ENCODE measurements around the gene FOXJ3. TPM values are rescaled to one million over a fixed set of nuclear protein-coding genes. Genes with fewer than 3 reads are reported as not detected.
A peak's percentile ranks its signal among the peaks of the same experiment; 100 is the strongest.

FOXJ3 gene
- 10 to 100 TPM; 89.1 to 93.5 TPM for total RNA-seq
- total RNA-seq: 76.3 to 86.8 reads per million in 2 donors

DNA sequence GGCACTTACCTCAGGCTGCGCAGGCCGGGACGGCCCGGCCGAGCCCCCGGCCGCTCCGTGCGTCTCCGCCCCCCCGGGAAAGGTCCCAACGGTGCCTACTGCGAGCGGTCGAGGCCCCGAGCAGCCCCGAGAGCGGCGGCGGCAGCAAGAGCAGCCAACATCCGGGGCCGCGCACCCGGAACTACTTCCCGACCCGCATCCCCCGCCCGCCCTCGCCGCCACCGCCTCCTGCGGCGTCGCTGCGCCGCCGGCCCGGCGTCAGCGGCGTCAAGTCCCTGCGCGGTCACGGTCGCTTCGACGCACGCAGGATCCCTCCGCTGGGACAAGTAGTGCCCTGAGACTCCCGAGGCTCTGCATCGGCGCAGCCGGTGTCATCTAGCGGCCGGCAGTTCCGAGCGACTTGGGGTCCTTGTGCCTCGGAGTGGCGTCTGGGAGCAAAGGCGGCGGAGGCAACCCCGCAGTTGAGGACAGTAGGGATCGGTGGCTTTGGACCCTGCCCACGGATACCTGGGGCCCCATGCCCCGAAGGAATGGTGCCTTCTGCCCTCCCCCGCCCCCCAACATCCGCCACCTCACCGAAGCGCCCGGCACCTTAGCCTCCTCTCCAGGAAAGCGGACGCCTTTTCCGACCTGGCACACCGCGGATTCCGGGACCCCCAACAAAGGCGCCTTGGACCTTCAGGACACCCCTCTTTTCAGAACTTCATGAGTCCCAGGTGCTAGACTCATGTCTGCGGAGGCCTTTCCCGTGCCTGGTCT, at the start of gene FOXJ3:
TSS of gene FOXJ3 (minus strand) at position 186 of the 759 bp plus-strand sequence. CDS start 24,142 bp downstream, outside the sequence.
- peak; percentile 85 to 90 (median 87) for DNase-seq
- ATAC-seq: peak; percentile 94
- no peaks in the 10 kb centered on the region for H3K9me3 ChIP-seq (ENCODE audit: control insufficient read depth, low read length, poor library complexity, severe bottlenecking)
- Mint-ChIP-seq H3K4me3 (peak within 1 kb of the TSS; percentile 96), H3K27me3 (no peaks in the 10 kb centered on the region), H3K27ac (peak within 1 kb of the TSS; percentile 91), H3K36me3 (ENCODE audit: low read depth) (peaks cover 3% of the 10 kb centered on the region), H3K4me1 (peaks cover 44% of the 10 kb centered on the region)

GRCh38 chr1:42381280-42381673, 46.2 kb upstream of the FOXJ3 start:
- ATAC-seq: no peak
- Mint-ChIP-seq H3K36me3 (ENCODE audit: low read depth) (no peaks in the 10 kb centered on the region), H3K27ac (no peak overlapping the region), H3K4me1 (peaks cover 2% of the 10 kb centered on the region), H3K4me3 (peak overlapping the region; percentile 63), H3K27me3 (peaks cover 53% of the 10 kb centered on the region)
- DNase-seq: no peak
- no peaks in the 10 kb centered on the region for H3K9me3 ChIP-seq (ENCODE audit: control insufficient read depth, low read length, poor library complexity, severe bottlenecking)

GRCh38 chr1:42380586-42381279, 45.7 kb upstream of the FOXJ3 start, which contains the start of gene RIMKLA:
Gene RIMKLA (plus strand): TSS chr1:42380792. CDS start chr1:42380935, 143 bp downstream.
- no peak within 1 kb of the TSS for H3K27ac Mint-ChIP-seq
- peaks cover 50% of the 10 kb centered on the region for H3K27me3 Mint-ChIP-seq
- peaks cover 2% of the 10 kb centered on the region for H3K4me1 Mint-ChIP-seq

GRCh38 chr1:42379794-42380585, 45.0 kb upstream of the FOXJ3 start:
- H3K36me3 Mint-ChIP-seq (ENCODE audit: low read depth): no peaks in the 10 kb centered on the region
- ATAC-seq: no peak
- H3K9me3 ChIP-seq (ENCODE audit: control insufficient read depth, low read length, poor library complexity, severe bottlenecking): no peaks in the 10 kb centered on the region
- no peak overlapping the region for H3K27ac Mint-ChIP-seq
- no peak for DNase-seq
- H3K4me1 Mint-ChIP-seq: peaks cover 2% of the 10 kb centered on the region
- H3K4me3 Mint-ChIP-seq: peak overlapping the region; percentile 74
- H3K27me3 Mint-ChIP-seq: peaks cover 42% of the 10 kb centered on the region

More at GRCh38 chr1:42380586-42381279, 45.7 kb upstream of the FOXJ3 start, which contains the start of gene RIMKLA:
- H3K36me3 Mint-ChIP-seq (ENCODE audit: low read depth): no peaks in the 10 kb centered on the region
- no peaks in the 10 kb centered on the region for H3K9me3 ChIP-seq (ENCODE audit: control insufficient read depth, low read length, poor library complexity, severe bottlenecking)
- H3K4me3 Mint-ChIP-seq: peak within 1 kb of the TSS; percentile 74
- DNase-seq: peak; percentile 4 to 15 (median 13)
- peak; percentile 83 for ATAC-seq

- Mint-ChIP-seq H3K27me3 (peaks cover 42% of the 10 kb centered on the region), H3K36me3 (ENCODE audit: low read depth) (peaks cover 2% of the 10 kb centered on the region), H3K4me3 (no peak overlapping the region), H3K4me1 (peaks cover 3% of the 10 kb centered on the region), H3K27ac (no peak overlapping the region)
- H3K9me3 ChIP-seq (ENCODE audit: control insufficient read depth, low read length, poor library complexity, severe bottlenecking): no peaks in the 10 kb centered on the region
- no peak for DNase-seq
- no peak for ATAC-seq
Measured at GRCh38 chr1:42372796-42373195, 37.8 kb upstream of the FOXJ3 start.

DNA sequence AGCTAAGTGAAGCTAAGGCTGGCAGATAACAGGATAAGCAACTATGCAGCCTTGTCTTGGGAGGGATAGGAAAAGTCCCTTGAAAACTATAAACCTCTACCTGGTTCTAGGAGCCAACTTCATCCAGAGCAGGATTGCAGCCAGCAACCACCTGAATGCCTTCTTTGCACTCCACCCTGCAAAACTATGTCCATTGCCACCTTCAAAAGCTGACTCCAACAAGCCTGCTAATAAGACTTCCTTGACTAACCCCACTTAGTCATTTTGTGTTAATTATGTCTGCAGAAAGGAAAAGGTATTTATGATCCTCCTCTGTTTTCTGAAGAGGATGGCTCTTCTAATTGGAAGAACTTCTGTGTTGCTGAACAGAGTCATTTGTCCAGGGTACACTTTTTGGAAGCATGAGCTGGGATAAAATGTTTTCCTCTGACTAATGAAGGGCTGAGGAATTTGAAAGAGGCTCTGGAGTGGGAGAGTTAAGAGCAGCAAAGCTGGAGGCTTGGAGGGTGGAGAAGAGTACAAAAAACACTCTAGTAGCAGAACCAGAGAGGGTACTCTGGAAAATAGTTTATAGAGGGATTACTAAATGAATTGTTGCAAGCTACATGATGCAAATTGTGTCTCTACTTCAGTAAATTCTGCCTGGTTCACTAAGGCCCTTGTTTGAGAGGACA, 36.0 kb upstream of the FOXJ3 start:
- no peaks in the 10 kb centered on the region for H3K9me3 ChIP-seq (ENCODE audit: control insufficient read depth, low read length, poor library complexity, severe bottlenecking)
- H3K4me1 Mint-ChIP-seq: peaks cover 3% of the 10 kb centered on the region
- DNase-seq (no peak), ATAC-seq (no peak)
- peaks cover 2% of the 10 kb centered on the region for H3K36me3 Mint-ChIP-seq (ENCODE audit: low read depth)
- H3K27ac Mint-ChIP-seq: no peak overlapping the region
- no peak overlapping the region for H3K4me3 Mint-ChIP-seq
- H3K27me3 Mint-ChIP-seq: peaks cover 36% of the 10 kb centered on the region

DNA sequence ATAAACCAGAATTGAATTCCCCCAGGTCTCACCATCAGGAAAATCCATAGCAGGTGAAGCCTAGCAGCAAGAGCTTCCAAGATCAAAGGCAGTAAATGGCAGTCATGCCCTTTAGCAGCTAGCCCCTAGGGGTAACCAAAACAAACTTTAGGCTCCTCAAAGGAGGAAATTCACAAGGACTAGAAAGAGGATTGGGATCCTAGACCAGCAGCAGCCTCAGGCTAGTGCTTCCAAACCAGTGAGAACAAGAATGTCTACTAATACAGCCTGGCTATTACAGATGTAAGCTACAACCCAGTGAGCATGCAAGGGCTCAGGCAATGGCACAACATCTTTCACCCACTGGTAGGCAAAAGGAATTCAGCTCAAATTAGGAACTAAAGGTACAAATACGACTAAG, 34.4 kb upstream of the FOXJ3 start:
- Mint-ChIP-seq H3K4me3 (no peak overlapping the region), H3K4me1 (peaks cover 3% of the 10 kb centered on the region), H3K36me3 (ENCODE audit: low read depth) (peaks cover 2% of the 10 kb centered on the region), H3K27ac (no peak overlapping the region), H3K27me3 (peaks cover 36% of the 10 kb centered on the region)
- ATAC-seq: no peak
- no peak for DNase-seq
- H3K9me3 ChIP-seq (ENCODE audit: control insufficient read depth, low read length, poor library complexity, severe bottlenecking): no peaks in the 10 kb centered on the region

GRCh38 chr1:42368096-42368795, 33.2 kb upstream of the FOXJ3 start:
- H3K4me3 Mint-ChIP-seq: no peak overlapping the region
- no peak for ATAC-seq
- no peaks in the 10 kb centered on the region for H3K9me3 ChIP-seq (ENCODE audit: control insufficient read depth, low read length, poor library complexity, severe bottlenecking)
- no peak overlapping the region for H3K27ac Mint-ChIP-seq
- H3K4me1 Mint-ChIP-seq: peaks cover 3% of the 10 kb centered on the region
- DNase-seq: no peak
- peaks cover 36% of the 10 kb centered on the region for H3K27me3 Mint-ChIP-seq
- H3K36me3 Mint-ChIP-seq (ENCODE audit: low read depth): peaks cover 2% of the 10 kb centered on the region

GRCh38 chr1:42365118-42365517, 30.1 kb upstream of the FOXJ3 start:
- ATAC-seq (no peak), DNase-seq (no peak)
- H3K4me3 Mint-ChIP-seq: no peak overlapping the region
- H3K4me1 Mint-ChIP-seq: peaks cover 3% of the 10 kb centered on the region
- no peaks in the 10 kb centered on the region for H3K9me3 ChIP-seq (ENCODE audit: control insufficient read depth, low read length, poor library complexity, severe bottlenecking)
- H3K36me3 Mint-ChIP-seq (ENCODE audit: low read depth): no peaks in the 10 kb centered on the region
- no peak overlapping the region for H3K27ac Mint-ChIP-seq
- H3K27me3 Mint-ChIP-seq: peaks cover 34% of the 10 kb centered on the region

DNA sequence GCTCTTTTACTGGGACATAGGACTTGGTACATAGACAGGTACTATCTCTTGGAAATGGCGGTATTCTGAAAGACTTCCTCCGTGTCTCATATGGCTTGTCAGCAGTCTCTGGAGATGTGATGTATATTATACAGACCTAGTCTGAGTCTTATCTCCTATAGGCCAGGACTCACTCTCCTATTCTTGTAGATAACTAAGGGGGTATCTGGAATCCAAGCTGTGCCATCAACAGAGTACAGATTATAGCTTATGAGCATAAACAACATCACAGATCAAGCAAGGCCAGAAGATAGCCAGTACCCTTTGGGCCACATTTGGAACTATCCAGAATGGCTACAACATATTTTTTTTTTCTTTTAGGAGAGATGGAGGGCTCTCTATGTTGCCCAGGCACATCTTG, 29.5 kb upstream of the FOXJ3 start:
- Mint-ChIP-seq H3K4me1 (peaks cover 3% of the 10 kb centered on the region), H3K4me3 (no peak overlapping the region), H3K27ac (no peak overlapping the region), H3K36me3 (ENCODE audit: low read depth) (no peaks in the 10 kb centered on the region), H3K27me3 (peaks cover 34% of the 10 kb centered on the region)
- ATAC-seq (no peak), DNase-seq (no peak)
- H3K9me3 ChIP-seq (ENCODE audit: control insufficient read depth, low read length, poor library complexity, severe bottlenecking): no peaks in the 10 kb centered on the region

- no peak for DNase-seq
- H3K27ac Mint-ChIP-seq: no peak overlapping the region
- H3K9me3 ChIP-seq (ENCODE audit: control insufficient read depth, low read length, poor library complexity, severe bottlenecking): no peaks in the 10 kb centered on the region
- H3K4me3 Mint-ChIP-seq: no peak overlapping the region
- no peak for ATAC-seq
- H3K36me3 Mint-ChIP-seq (ENCODE audit: low read depth): no peaks in the 10 kb centered on the region
- peaks cover 33% of the 10 kb centered on the region for H3K27me3 Mint-ChIP-seq
- H3K4me1 Mint-ChIP-seq: peaks cover 3% of the 10 kb centered on the region
Measured at GRCh38 chr1:42364089-42364488, 29.1 kb upstream of the FOXJ3 start.

GRCh38 chr1:42359466-42359865, 24.4 kb upstream of the FOXJ3 start:
- no peaks in the 10 kb centered on the region for H3K9me3 ChIP-seq (ENCODE audit: control insufficient read depth, low read length, poor library complexity, severe bottlenecking)
- Mint-ChIP-seq H3K27me3 (peaks cover 18% of the 10 kb centered on the region), H3K4me3 (no peak overlapping the region), H3K4me1 (no peaks in the 10 kb centered on the region), H3K36me3 (ENCODE audit: low read depth) (no peaks in the 10 kb centered on the region), H3K27ac (no peak overlapping the region)
- DNase-seq (no peak), ATAC-seq (no peak)
